ENCODE measurements around the gene TGFBR1. TPM values are rescaled to one million over a fixed set of nuclear protein-coding genes. Genes with fewer than 3 reads are reported as not detected.

The TGFBR1 gene
- total RNA-seq, 1 donor from 2014 or later = 138 TPM

DNA sequence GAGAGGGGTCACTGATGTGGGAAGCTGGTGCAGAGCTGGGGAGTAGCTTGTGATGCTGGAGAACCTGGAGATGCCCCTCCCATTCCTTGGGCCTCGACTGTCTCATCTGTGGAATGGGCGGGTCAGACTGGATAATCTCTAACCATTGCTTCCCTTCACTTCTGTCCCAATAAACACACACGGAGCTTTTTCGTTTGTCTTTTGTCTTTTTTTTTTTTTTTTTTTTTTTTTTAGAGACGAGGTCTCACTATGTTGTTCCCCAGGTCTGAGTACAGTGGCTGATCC lies 80.4 kb downstream of the TGFBR1 start:
- H3F3A ChIP-seq (ENCODE audit: low read depth) = no peaks in the 10 kb centered on the region
- H3K4me2 ChIP-seq = no peak overlapping the region
- no peaks in the 10 kb centered on the region for H3K36me3 Mint-ChIP-seq
- H3K4me3 Mint-ChIP-seq = no peak overlapping the region
- H3K27ac Mint-ChIP-seq = no peak overlapping the region
- no peaks in the 10 kb centered on the region for H4K20me1 ChIP-seq (ENCODE audit: low read depth)
- H3K36me3 ChIP-seq = no peaks in the 10 kb centered on the region
- peaks cover 8% of the 10 kb centered on the region for H3K4me1 Mint-ChIP-seq
- peaks cover 4% of the 10 kb centered on the region for H3K27me3 Mint-ChIP-seq (ENCODE audit: insufficient read depth, low read depth)
- H2AFZ ChIP-seq (replicated peaks) = no peak overlapping the region
- H3K4me3 ChIP-seq = no peak overlapping the region
- H3K9ac ChIP-seq = no peak overlapping the region
- no peak overlapping the region for H3K27ac ChIP-seq
- DNase-seq (ENCODE audit: low spot score) = no peak
- H3K79me2 ChIP-seq (ENCODE audit: low read depth) = no peaks in the 10 kb centered on the region
- no peaks in the 10 kb centered on the region for H3K9me3 Mint-ChIP-seq
- TF ChIP-seq EZH2 (IDR thresholded peaks at IDR 0.05) (no peak), EZH2phosphoT487 (IDR thresholded peaks at IDR 0.05) (no peak)
- TF ChIP-seq, protein P1, sequence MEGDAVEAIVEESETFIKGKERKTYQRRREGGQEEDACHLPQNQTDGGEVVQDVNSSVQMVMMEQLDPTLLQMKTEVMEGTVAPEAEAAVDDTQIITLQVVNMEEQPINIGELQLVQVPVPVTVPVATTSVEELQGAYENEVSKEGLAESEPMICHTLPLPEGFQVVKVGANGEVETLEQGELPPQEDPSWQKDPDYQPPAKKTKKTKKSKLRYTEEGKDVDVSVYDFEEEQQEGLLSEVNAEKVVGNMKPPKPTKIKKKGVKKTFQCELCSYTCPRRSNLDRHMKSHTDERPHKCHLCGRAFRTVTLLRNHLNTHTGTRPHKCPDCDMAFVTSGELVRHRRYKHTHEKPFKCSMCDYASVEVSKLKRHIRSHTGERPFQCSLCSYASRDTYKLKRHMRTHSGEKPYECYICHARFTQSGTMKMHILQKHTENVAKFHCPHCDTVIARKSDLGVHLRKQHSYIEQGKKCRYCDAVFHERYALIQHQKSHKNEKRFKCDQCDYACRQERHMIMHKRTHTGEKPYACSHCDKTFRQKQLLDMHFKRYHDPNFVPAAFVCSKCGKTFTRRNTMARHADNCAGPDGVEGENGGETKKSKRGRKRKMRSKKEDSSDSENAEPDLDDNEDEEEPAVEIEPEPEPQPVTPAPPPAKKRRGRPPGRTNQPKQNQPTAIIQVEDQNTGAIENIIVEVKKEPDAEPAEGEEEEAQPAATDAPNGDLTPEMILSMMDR (IDR thresholded peaks at IDR 0.05) = no peak
- no peaks in the 10 kb centered on the region for H3K27me3 ChIP-seq
- H3K4me1 ChIP-seq = no peaks in the 10 kb centered on the region
- no peaks in the 10 kb centered on the region for H3K9me3 ChIP-seq (ENCODE audit: low read depth)

DNA sequence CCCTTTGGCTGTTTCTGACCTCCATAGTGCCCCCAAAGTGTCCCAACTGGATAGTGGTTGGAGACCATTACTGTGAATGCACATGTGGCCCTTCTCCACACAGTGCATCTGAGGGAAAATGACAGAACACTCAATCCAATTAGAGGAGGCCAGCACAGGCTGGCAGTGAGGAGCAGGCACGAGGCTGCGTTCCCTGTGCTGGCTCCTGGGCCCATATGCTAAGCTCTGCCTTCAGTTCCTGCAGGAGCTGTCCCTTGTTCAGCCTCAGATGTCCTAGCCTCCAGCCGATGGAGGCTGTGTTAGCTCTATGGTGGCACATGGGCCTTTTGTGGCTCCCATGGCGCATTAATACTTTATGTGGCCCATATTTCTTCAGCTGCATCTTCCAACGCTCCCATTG lies 81.0 kb downstream of the TGFBR1 start:
- no peaks in the 10 kb centered on the region for H3K79me2 ChIP-seq (ENCODE audit: low read depth)
- no peak overlapping the region for H3K4me3 ChIP-seq
- no peak overlapping the region for H3K4me3 Mint-ChIP-seq
- H3K27me3 Mint-ChIP-seq (ENCODE audit: insufficient read depth, low read depth) = peaks cover 4% of the 10 kb centered on the region
- H3K36me3 Mint-ChIP-seq = no peaks in the 10 kb centered on the region
- no peak overlapping the region for H3K4me2 ChIP-seq
- no peaks in the 10 kb centered on the region for H3K9me3 Mint-ChIP-seq
- DNase-seq (ENCODE audit: low spot score) = no peak
- no peaks in the 10 kb centered on the region for H3F3A ChIP-seq (ENCODE audit: low read depth)
- no peaks in the 10 kb centered on the region for H3K9me3 ChIP-seq (ENCODE audit: low read depth)
- no peaks in the 10 kb centered on the region for H3K27me3 ChIP-seq
- peaks cover 6% of the 10 kb centered on the region for H3K4me1 Mint-ChIP-seq
- no peaks in the 10 kb centered on the region for H4K20me1 ChIP-seq (ENCODE audit: low read depth)
- no peaks in the 10 kb centered on the region for H3K36me3 ChIP-seq
- H3K4me1 ChIP-seq = no peaks in the 10 kb centered on the region
- TF ChIP-seq, protein P1 (IDR thresholded peaks at IDR 0.05) = no peak
- no peak for TF ChIP-seq EZH2 (IDR thresholded peaks at IDR 0.05)
- no peak overlapping the region for H3K27ac ChIP-seq
- no peak overlapping the region for H2AFZ ChIP-seq (replicated peaks)
- H3K9ac ChIP-seq = no peak overlapping the region
- H3K27ac Mint-ChIP-seq = no peak overlapping the region

DNA sequence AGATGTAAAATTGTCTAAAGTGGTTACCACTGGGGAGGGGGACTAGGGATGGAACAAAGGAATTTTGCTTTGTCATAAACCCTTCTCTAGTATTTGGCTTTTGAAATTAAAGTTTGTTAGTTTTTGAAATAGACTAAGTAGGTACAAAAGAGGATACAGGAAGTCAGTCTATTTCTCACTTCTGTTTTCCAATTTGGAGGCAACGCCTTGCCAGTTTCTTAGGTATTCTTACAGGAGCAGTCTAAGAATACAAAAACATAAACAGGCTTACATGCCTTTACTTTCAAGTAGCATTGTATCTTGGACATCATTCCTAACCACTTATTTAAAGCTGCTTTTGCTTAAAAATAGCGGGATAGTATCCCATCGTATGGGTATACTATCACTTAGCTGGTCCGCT lies 82.4 kb downstream of the TGFBR1 start:
- no peaks in the 10 kb centered on the region for H3F3A ChIP-seq (ENCODE audit: low read depth)
- peaks cover 6% of the 10 kb centered on the region for H3K4me1 Mint-ChIP-seq
- H3K27me3 ChIP-seq = no peaks in the 10 kb centered on the region
- no peak for DNase-seq (ENCODE audit: low spot score)
- no peak overlapping the region for H3K4me2 ChIP-seq
- H3K27me3 Mint-ChIP-seq (ENCODE audit: insufficient read depth, low read depth) = peaks cover 4% of the 10 kb centered on the region
- H3K4me1 ChIP-seq = no peaks in the 10 kb centered on the region
- H3K9me3 ChIP-seq (ENCODE audit: low read depth) = no peaks in the 10 kb centered on the region
- H3K36me3 ChIP-seq = no peaks in the 10 kb centered on the region
- H3K4me3 Mint-ChIP-seq = no peak overlapping the region
- H2AFZ ChIP-seq (replicated peaks) = no peak overlapping the region
- H3K9me3 Mint-ChIP-seq = no peaks in the 10 kb centered on the region
- H3K4me3 ChIP-seq = no peak overlapping the region
- no peaks in the 10 kb centered on the region for H3K79me2 ChIP-seq (ENCODE audit: low read depth)
- no peak overlapping the region for H3K27ac Mint-ChIP-seq
- H4K20me1 ChIP-seq (ENCODE audit: low read depth) = no peaks in the 10 kb centered on the region
- no peak overlapping the region for H3K27ac ChIP-seq
- no peak for TF ChIP-seq EZH2phosphoT487 (IDR thresholded peaks at IDR 0.05)
- no peak for TF ChIP-seq EZH2 (IDR thresholded peaks at IDR 0.05)
- TF ChIP-seq, protein P1 (IDR thresholded peaks at IDR 0.05) = no peak
- no peaks in the 10 kb centered on the region for H3K36me3 Mint-ChIP-seq
- H3K9ac ChIP-seq = no peak overlapping the region

DNA sequence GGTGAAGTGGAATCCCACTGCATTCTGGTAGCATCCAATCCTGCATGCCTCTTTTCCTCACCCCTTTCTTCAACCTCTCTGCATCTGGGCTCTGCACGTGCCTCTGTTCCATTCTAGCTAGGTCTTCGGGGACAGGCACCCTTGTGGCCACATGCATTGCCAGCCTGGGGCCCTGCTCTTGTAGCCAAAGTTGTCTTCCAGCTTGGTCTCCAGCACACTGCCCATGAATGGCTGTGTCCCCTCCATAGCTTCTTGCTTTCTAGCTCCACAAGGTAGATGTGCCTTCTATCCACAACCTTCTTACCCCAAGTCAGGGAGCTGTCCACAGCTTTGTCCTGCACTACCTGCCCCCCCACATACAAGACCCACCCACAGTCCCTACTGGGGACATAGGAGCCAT lies 84.3 kb downstream of the TGFBR1 start:
- no peak overlapping the region for H3K27ac Mint-ChIP-seq
- H3K4me1 ChIP-seq = no peaks in the 10 kb centered on the region
- H3K36me3 ChIP-seq = no peaks in the 10 kb centered on the region
- no peaks in the 10 kb centered on the region for H4K20me1 ChIP-seq (ENCODE audit: low read depth)
- no peak for DNase-seq (ENCODE audit: low spot score)
- H2AFZ ChIP-seq (replicated peaks) = no peak overlapping the region
- no peak overlapping the region for H3K4me2 ChIP-seq
- peaks cover 12% of the 10 kb centered on the region for H3F3A ChIP-seq (ENCODE audit: low read depth)
- H3K27me3 Mint-ChIP-seq (ENCODE audit: insufficient read depth, low read depth) = peaks cover 4% of the 10 kb centered on the region
- no peaks in the 10 kb centered on the region for H3K79me2 ChIP-seq (ENCODE audit: low read depth)
- TF ChIP-seq, protein P1 (IDR thresholded peaks at IDR 0.05) = no peak
- TF ChIP-seq EZH2 (IDR thresholded peaks at IDR 0.05) = no peak
- TF ChIP-seq EZH2phosphoT487 (IDR thresholded peaks at IDR 0.05) = no peak
- H3K27me3 ChIP-seq = no peaks in the 10 kb centered on the region
- peaks cover 2% of the 10 kb centered on the region for H3K9me3 Mint-ChIP-seq
- no peak overlapping the region for H3K9ac ChIP-seq
- no peaks in the 10 kb centered on the region for H3K9me3 ChIP-seq (ENCODE audit: low read depth)
- H3K36me3 Mint-ChIP-seq = no peaks in the 10 kb centered on the region
- no peak overlapping the region for H3K4me3 ChIP-seq
- no peak overlapping the region for H3K4me3 Mint-ChIP-seq
- H3K27ac ChIP-seq = no peak overlapping the region
- peaks cover 6% of the 10 kb centered on the region for H3K4me1 Mint-ChIP-seq
